Stimulated activated CD8-positive, alpha-beta memory T cell treated with anti-CD3 and anti-CD28 coated beads, Interleukin-12 subunit alpha, Interleukin-12 subunit beta, amount 100 ng/mL, for 1 hour (primary cell): ENCODE measurements around the gene CTSC.
"Not testable (repeated sequence)": the region's sequence is repeated elsewhere in the genome, so short reads cannot be mapped to it uniquely, and the experiment has no call there.

Source experiments
- DNase-seq: peaks from one replicate; pipeline ENCODE4 v3.0.0-alpha.2; 2020; ENCODE audit warnings: low read depth

Gene CTSC

DNA sequence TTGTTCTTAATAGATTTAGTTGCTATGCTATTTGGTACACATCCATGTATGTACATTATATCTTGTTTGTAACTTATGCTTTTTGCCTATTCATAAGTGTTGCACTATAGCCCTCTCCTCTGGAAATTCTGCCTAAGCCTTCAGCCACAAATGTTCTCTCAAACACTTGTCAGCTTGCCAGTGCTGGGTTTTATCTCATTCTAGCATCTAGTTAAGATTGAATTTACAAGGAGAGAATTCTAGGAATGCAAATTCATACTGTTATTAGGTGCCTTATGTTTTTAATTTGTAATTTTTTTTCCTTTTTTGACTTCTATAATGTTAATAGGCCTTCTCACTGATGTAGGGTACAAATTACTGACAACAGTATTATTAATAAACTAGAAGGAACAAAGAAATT, 14.6 kb upstream of the CTSC start:
- no peak for DNase-seq

DNA sequence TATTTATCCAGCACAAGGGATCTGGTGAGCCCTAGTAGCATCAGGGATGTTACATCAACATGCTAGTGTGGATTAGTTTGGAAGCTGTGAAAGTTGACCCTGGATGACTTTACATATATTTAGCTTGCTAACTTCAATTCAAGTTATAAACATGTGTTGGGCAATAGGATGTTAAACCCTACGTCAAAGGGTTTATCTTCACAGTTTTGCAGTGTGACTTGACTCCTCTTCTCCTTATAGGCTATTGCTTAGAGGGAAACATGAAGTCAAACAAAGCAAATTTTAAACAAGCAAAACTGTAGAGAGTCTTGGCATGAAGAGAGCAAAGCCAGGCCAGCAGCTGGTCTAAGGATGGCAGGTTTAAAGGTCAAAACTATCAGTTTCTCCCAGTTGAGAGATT, 11.3 kb upstream of the CTSC start:
- DNase-seq, result no peak

DNA sequence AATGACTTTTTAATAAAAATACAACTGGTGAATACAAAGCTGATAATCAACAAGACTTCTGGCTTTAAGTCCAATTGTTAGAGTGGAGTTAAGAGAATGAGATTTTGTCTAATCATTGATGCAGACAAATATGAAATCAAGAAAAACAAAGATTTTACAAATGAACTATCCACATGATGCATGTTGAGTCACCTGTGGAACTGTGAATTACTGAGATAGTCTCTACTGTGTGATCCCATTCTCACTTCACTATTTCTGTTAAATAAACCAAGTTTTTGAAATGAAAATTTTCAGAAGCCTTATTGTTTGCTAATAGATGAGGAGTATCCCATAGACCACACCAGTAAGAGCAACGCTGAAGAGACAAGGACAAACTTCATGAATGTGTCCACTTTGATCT, 8.4 kb upstream of the CTSC start:
- DNase-seq, result no peak

DNA sequence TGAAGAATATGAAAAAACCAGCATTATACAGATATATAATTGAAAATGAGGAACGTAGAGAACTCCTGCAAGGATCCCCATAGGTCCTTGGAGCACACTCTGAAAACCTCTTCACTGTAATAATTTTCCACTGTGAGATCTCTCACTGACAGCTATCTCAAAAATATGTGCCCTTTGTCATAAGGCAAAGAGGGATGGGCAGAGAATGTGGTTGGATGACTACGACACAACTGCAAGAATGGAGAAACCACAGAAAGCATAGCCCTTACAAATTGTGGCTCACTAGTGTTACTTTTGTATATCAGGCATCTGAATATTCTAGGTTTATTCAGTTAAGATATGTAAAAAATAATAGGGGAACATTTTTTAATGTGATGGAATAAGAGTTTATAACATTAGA, 7.9 kb upstream of the CTSC start:
- no peak for DNase-seq

DNA sequence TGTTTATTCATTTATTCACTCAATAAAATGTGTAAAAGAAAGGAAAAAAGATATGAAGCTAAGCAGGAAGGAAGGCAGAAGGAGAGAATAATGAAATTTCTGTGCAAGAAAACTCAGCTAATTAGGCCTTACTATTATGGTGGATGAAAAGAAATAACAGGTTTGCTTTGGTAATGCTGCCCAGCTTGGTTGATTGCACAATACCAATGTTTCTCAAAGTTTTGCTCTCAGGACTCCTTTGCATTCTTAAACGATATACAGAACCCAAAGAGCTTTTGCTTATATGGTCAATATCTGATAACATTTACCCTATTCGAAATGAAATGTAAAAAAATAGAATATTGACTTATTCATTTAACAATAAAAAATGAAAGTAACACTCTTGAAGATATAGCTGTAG, 7.3 kb upstream of the CTSC start:
- DNase-seq, result no peak

DNA sequence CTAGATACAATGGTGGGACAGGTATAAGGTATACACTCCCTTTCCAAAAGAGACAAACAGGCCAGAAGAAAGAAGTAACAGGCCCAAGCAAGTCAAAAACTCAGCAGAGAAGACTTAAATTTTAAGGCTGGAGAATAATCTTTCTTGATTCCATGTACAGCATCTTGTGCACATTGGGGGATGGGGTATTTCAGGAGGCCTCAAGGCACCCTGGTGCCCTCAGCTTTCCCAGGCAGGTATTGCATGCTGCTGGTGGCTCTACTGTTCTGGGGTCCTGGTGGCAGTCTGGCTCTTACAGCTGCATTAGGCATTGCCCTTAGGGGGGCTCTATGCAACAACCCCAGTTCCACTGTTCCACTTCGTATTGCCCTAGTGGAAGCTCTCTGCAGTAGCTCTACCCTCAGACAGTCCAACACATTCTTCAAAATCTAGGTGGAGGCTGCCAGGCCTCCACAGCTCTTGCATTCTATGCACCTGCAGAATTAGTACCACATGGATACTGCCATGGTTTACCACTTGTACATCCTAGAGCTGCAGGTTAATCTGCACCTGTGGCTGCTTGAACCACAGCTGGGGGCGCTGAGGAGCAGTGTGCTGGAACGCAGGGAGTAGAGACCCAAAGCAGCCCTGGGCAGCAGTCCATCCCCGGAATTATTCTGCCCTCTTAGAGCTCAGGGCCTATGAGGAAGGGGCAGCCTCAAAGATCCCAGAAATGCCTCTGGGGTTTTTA, 4.2 kb upstream of the CTSC start:
- DNase-seq, result no peak

DNA sequence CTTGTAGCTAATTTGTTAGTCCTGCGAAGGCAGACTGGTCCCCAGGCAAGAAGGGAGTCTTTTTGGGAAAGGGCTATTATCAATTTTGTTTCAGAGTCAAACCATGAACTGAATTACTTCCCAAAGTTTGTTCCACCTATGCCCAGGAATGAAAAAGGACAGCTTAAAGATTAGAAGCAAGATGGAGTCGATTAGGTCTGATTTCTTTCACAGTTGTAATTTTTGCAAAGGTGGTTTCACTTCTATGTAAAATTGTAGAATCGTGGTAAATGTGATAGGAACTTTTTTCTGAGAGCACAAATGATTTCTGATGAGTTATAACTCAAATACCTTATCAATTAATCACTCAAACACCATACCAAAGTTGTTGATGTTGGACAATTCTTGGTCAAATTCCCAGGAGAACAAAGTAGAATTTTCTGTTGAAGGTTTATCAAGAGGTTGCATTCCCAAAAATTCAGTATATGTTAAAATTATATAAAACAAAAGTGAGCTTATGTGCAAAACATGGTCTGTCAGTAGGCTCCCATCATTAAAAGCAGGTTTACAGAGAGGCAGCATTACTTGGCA, 2.9 kb upstream of the CTSC start:
- DNase-seq, result no peak

DNA sequence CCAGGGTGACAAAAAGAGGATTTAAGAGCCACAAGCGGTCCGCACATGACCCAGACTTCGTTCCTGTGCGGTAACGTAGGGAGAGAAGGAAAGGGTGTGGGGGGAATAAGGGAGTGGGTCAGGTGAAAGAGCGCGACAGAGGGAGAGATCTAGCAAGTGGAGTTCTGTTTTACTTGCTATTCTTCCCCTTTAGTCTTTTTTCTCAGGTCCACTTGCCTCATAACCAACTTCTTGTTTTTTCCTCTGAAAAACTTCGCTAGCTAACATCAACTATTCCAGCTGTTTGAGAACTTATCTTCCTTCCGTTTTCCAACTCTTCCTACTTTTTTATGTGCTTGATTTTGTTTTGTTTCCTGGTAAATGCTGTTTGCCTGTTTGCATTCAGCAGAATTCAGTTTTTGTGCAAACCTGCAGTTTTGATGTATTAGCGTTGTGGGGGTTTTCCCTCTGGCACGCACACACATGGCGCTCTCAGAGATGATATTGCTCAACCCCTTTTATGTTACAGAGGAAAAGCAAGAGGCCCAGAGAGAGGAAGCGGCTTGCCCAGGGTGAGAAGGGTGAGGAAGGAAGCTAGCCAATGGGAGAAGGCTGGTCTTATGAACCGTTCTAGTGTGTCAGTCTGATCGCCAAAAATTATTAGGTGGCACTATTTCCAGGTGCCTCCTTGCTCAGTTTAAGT, 592 bp upstream of the CTSC start:
- DNase-seq, result no peak

DNA sequence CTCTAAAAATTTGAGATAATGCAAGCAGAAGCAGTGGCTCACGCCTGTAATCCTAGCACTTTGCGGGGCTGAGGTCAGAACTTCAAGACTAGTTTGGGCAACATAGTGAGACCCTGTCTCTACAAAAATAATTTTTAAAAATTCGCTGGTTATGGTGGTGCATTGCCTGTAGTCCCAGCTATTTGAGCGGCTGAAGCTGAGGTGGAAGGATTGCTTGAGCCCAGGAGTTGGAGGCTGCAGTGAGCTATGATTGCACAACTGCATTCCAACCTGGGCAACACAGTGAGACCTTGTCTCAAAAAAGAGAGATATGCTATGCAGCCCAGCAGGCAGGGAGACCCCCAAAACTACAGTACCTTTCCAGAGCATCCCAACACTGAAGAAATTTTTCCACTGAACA, 2.3 kb downstream of the CTSC start:
- DNase-seq, result no peak

DNA sequence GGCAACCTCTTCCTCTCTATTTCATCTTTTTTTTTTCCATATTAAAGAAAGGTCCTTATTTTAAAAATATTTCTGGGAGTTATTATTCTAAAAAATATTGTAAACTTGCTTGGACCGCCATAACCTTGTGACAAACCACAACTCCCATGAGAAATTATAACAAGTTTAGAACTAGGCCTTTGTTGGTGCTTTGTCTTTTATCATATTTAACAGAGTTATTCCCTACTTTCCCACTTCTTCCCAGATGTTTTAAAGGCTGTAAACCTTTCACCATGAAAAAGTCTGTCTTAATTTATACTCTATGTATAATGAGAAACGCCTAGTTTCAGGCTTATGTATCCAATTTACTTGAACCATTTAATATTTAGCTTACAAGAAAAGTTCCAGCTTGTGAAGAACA, 3.7 kb downstream of the CTSC start:
- DNase-seq, result no peak

DNA sequence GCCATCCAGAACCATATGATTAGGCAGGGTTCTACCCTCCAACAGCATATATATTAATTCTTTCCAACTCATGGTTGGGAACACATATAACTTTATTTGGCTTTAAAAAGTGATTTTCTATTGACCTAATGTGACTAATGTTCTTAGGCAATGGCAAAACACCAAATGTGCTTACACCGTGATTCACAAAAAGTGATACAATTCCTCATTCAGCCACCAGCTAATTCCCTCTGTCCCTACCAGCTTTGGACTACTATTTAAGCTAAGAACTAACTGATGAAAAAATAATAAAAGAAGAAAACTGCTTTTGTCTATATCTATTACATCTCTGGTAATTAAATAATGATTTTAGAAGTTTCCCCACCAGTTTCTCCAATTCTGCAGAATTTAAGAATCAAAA, 4.7 kb downstream of the CTSC start:
- no peak for DNase-seq

DNA sequence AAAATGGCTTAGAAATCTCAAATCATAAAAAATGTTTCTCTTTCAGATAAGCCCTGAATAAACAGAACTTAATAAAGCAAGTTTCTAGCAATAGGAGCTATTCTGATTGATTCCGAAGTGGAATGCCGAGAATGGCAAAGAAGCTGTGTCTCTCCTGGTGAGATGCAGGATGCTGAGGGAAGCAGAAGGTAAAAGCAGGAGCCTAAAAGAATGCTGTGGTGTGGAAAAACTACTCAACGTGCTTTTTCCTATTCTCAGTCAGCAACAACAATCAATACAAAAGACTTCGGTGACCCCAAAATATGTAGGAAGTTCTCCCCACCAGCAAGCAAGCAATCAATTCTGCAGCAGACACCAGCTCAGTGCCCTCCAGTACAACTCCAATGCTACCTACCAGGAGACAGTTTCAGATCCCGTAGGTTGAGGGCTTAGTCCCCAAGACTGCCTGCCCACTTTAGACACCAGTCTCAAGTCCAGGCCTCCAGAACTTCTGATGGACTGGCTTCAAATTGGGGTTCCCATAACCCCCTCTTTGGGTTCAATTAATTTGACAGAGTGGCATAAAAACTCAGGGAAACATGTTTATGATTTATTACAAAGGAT, 6.6 kb downstream of the CTSC start:
- no peak for DNase-seq

DNA sequence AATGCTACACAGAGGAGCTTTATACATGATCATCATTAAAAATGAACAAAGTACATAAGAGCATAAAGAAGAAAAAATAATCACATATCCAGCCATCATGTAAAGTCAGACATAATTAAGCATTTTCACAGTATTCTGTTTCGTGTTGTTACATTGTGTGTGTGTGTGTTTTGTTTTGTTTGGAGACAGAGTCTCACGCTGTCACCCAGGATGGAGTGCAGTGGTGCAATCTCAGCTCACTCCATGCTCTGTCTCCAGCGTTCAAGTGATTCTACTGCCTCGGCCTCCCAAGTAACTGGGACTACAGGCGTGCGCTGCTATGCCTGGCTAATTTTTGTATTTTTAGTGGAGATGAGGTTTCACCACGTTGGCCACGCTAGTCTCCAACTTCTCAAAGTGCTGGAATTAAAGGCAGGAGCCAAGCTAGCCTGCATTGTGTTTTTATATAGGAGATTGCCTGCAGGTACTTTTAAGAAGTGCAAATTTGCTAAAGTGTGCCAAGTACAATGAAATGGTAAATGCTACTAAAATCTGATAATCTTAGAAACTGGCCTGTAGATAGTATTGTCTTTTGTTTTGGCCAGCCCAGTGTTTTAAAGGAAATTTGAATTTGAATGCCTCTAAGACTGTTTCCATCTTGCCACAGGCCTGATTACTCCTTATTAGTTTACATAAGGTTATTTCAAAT, 7.8 kb downstream of the CTSC start:
- DNase-seq, result no peak

DNA sequence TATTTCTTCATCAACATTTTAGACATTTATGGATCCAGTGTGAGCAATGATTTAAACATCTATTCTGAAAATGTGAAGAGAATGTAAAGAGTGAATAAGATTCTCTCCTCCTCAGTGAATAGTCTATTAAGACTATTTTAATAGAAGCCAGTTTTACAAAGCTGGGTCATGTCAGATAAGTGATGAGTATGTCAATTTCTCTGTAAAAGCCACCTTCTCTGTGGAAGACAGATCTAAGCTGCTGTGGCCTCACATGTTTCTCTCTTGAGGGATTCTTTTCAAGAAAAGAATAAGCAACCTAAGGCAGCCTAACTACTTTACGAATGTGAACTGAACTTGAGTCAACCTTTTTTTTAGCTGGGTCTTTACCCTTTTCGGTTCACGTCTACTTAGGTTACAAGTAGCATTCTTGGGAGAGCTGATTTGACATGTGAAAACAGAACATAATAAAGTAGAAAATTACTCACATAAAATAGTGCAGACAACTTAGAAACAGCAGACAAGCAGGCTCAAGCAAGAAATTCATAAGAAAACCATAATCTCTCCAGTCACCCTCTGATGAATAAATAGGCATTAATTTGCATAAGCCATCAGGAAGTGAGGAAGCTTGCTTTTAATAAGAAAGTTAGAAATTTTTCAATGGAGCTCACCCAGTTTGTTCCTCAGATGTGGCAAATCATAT, 9.9 kb downstream of the CTSC start:
- DNase-seq, result no peak

DNA sequence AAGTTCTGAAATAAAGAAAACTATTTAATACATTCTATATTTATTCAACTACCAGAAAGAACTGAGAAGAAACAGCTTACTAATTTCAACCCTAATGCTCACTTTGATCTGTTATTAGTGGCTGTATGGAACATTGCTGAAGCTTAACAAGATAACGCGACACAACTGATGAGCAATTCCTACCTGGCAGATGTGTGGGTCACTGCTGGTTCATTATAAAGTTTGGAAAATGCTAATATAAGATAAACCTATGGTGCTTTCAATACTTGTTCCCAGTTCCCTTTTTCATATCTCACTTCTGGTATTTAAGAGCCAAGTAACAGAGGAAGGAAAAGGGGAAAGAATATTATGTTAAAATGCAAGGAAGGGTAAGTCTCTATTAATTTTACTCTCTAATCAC, 10.5 kb downstream of the CTSC start:
- DNase-seq, result no peak

DNA sequence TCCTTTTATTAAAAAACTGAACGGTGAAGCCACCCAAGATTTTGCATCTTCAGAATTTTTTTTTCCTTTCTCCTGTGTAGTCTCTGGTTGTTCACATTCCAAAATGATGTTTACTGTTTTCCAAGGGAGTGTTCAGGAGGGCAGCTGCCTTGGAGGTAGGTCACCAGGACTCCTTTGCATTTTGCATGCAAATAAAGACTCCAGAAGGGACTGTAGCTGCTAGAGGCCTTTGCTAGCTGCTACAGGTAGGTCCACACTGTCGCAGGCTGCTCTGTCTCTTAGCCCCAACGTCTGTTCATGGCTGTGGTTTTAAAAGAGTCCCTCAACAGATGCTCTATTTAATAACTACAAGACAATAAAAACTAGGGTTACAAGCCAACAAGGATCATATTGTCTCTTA, 11.4 kb downstream of the CTSC start:
- no peak for DNase-seq

DNA sequence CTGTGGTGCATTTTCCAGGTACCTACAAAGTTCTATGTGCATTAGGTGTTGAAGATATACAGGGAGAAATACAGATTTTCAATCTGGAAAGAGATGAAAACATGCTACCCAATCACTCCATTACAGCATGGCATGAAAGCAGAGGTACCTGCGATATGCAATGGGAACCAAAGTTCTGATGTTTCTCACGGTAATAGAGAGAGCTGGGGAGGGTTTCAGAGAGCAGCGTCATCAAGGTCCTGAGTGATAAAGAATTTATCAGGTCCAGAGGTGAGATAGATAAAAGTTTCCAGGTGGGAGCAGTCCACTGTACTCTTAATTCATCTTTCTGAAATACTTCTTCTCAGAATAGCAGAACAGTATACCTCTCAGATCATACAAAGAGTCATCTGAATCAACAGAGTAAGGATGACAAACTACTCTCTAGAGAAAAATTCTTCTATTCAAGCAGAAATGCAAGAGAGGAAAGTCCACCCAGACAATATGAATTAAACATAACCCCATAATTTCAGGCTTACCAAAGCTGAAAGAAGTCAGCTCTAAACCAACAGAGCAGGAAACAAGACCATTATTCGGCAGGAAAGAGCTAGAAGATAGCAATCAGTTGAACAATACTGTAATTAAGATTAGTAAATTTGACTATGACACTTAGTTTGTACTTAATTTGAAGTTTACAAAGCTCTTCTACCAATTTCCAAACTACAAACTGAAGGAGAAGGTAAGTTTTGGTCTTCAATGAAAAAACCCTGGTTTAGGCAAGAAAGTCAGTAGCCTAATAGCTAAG, 12.8 kb downstream of the CTSC start:
- no peak for DNase-seq

DNA sequence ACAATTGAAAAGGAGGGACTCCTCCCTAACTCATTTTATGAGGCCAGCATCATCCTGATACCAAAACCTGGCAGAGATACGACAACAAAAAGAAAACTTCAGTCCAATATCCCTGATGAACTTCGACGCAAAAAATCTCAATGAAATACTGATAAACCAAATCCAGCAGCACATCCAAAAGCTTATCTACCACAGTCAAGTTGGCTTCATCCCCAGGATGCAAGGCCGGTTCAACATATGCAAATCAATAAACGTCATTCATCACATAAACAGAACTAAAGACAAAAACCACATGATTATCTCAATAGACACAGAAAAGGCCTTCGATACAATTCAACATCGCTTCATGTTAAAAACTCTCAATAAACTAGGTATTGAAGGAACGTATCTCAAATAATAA, 14.7 kb downstream of the CTSC start:
- not testable (repeated sequence) for DNase-seq

DNA sequence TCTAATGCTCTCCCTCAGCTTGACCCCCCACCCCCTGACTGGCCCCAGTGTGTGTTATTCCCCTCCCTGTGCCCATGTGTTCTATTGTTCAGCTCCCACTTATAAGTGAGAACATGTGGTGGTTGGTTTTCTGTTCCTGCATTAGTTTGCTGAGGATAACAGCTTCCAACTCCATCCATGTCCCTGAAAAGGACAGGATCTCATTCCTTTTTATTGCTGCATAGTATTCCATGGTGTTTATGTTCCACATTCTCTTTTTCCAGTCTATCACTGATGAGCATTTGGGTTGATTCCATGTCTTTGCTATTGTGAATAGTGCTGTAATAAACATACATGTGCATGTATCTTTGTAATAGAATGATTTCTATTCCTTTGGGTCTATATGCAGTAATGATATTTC, 16.1 kb downstream of the CTSC start:
- not testable (repeated sequence) for DNase-seq

DNA sequence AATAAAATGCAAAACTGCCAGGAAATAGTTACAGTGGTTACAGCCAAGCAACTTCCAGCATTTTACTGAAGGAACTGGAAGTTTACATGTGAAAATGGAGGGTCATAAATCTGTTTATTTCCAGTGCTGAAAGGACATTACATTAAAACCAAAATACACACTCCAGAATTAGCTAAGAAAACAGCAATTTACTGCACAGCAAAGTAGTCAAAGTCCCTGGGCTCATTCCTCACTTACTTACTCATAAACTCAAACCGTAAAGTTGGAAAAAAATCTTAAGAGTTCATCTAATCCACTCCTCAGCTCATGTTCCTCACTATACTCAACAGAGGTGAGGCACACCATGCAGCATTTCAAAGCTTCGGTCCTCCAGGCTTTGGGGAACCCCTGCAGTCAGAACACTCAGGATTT, 17.4 kb downstream of the CTSC start:
- no peak for DNase-seq

DNA sequence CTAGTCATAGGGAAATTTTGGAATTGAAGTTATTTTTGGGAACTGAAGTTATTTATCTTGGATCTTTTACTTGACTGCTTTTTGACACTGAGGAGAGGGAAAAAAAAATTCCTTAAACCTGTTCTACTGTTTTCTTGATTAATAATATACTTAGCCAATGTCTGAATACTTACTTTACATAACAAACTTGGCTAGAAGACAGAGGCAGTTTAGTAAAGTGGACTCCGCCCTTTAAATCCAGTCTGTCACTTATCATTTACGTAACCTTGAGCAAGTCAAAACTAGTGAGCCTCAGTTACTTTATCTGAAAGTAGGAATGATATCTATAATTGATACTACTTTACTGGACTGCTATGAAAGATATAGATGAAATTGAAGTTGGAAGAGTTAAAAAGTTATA, 19.5 kb downstream of the CTSC start:
- DNase-seq, result no peak
